ENCODE measurements around the gene MPPE1.
"Not testable (repeated sequence)": the region's sequence is repeated elsewhere in the genome, so short reads cannot be mapped to it uniquely, and the experiment has no call there.

The MPPE1 gene

GRCh38 chr18:11883153-11883552 lies 25.0 kb downstream of the MPPE1 start:
- DNase-seq = no peak

- no peak for DNase-seq
Measured at GRCh38 chr18:11882636-11883035, 25.5 kb downstream of the MPPE1 start.

- DNase-seq = no peak
Measured at GRCh38 chr18:11880586-11881304, 27.4 kb downstream of the MPPE1 start.

- DNase-seq = no peak
Measured at GRCh38 chr18:11877497-11878135, 30.5 kb downstream of the MPPE1 start.

DNA sequence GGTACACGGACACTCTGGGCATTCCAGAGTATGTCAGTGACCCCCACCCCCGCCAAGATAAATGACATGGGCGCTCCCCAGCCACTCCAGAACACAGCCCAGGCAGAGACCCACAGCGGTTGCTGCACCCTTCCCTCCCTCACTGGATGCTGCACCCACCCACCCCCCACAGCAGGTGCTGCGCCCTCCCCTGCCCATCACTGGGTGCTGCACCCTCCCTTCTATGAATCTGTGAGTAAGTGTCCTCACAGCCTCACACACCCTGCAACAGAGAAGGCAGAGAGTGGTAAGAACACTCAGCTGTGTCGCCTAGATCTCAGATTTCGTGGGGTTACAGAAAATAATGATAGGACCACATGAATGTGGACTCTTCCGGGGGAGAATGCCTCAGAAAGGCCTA lies 33.4 kb downstream of the MPPE1 start:
- no peak for DNase-seq

DNA sequence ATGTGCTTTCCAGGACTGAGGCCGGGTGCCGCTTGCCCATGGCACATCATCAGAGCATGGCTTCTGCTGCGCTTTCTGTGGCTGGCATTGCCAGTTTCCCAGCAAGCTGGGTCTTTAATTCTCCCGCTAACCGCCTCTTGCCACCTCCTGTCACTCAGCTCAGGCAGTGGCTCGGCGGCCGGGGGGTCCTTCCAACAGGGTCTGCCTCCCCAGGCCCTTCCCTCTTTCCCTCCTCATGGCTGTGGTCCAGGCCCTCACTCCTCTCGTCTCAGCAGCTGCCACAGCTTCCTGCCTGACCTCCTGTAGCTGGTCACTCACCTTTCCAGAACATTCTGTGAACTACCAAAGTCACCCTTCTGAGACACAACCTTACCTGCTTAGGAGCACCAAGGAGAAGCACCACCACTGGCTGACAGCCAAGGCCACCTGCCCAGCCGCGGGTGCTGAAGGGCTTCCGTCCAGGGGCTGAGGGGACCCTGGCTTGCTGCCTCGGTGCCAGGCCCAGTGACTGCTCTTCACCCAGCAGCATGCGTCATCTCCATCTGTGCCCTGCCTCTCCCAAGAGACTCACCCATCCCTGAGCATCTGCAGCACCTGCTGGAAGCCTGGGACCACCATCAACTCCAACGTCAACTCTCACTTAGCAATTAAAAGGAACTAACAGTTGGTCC lies 34.3 kb downstream of the MPPE1 start:
- peak; percentile 53 for DNase-seq

- peak; percentile 23 for DNase-seq
Measured at GRCh38 chr18:11872479-11873136, 35.5 kb downstream of the MPPE1 start.

DNA sequence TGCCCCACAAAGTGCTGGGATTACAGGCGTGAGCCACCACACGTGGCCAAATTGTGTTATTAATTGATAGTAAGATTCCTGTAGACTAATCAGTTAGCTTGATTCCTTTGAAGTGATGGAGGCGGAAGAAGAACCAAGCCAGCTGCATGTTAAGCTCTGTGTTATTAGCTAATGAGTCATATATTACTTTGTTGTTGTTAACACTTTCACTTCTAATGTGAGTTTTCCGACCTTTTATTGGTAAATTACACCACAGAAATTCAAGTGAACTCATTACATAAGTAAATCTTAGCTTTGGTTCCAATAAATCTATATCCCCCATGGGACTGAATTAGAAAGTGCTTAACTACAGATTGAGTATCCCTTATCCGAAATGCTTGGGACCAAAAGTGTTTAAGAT lies 36.6 kb downstream of the MPPE1 start:
- DNase-seq = no peak

DNA sequence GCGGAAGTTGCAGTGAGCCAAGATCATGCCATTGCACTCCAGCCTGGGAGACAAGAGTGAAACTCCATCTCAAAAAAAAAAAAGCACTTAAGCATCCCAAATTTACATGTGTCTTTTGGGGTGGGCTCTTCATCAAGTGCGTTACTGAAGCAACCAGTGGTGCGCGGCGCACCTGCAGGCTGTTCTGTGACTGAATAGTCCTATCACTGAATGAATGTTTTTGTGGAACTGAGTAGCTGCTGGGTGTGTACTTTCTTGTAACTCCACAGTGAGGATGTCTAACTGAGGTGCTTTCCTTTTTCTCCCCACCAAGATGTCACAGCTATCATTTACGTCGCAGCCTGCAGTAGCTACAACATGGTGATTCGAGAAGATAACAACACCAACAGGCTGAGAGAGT lies 39.9 kb downstream of the MPPE1 start:
- DNase-seq = no peak

GRCh38 chr18:11866764-11867163 lies 41.4 kb downstream of the MPPE1 start:
- no peak for DNase-seq

- DNase-seq = no peak
Measured at GRCh38 chr18:11866329-11866728, 41.8 kb downstream of the MPPE1 start.

GRCh38 chr18:11865071-11865470 lies 43.0 kb downstream of the MPPE1 start:
- no peak for DNase-seq

- DNase-seq = no peak
Measured at GRCh38 chr18:11864471-11864870, 43.6 kb downstream of the MPPE1 start.

GRCh38 chr18:11862468-11863137 lies 45.5 kb downstream of the MPPE1 start:
- no peak for DNase-seq

- no peak for DNase-seq
Measured at GRCh38 chr18:11861583-11862288, 46.4 kb downstream of the MPPE1 start.

- no peak for DNase-seq
Measured at GRCh38 chr18:11860594-11861450, 47.3 kb downstream of the MPPE1 start.

- no peak for DNase-seq
Measured at GRCh38 chr18:11859903-11860407, 48.2 kb downstream of the MPPE1 start.

DNA sequence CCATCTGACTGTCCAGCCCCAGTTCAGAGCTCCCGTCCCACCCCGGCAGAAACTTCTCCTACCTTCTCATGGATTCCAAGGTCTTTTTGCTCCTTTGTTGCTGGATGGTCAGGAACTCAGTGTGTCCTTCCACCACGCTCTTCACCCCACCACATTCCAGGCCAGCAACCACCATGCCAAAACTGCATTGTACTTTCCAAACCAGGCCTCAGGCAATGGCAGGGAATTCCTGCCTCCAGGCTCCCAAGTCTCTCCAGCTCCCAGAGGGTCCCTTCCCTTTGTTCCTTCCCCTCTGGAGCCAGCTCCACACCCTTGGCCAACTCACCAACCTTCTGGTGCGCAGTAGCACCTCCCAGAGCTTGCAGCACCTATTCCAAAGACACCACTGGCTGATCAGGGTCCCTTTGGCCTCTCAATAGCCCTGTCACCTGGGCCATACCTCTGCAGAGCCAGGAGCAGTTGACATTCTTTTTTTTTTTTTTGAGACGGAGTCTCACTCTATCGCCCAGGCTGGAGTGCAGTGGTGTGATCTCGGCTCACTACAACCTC lies 48.8 kb downstream of the MPPE1 start:
- no peak for DNase-seq

DNA sequence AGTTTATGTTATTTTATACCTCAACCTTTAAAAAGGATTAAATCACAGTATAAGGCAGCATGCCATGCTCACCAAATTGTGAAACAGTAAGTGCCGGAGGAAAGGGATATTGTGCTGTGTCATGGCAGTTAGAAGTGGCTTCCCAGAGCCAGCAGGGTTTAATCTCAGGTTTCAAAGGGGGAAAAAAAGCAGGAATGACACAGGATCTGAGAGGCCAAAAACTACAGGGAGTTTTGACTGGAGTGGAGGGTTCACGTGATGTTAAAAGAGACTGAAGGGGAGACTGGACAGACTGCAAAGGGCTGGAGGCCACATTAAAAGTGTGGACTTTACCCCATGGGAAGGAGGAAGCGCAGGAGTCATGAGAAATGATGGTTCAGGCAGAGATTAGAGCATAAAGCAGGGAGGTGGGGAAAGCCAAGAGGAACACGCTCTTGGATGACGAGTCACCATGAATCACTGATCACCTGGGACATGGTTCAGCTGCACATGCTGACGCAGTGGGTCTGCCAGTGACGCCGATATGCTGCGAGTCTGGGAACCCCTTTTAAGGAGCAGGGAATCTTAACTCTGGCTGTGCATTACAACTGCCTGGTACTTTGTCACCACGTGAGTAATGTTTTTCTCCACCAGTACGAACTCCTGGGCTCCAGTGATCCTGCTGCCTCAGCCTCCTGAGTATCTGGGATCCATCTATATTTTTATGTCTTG lies 50.8 kb downstream of the MPPE1 start:
- DNase-seq = no peak

- not testable (repeated sequence) for DNase-seq
Measured at GRCh38 chr18:11854554-11854953, 53.6 kb downstream of the MPPE1 start.
